Fibroblast of lung (primary cell): ENCODE measurements around the gene PREB. TPM values are rescaled to one million over a fixed set of nuclear protein-coding genes. Genes with fewer than 3 reads are reported as not detected.
"Not testable (repeated sequence)": the region's sequence is repeated elsewhere in the genome, so short reads cannot be mapped to it uniquely, and the experiment has no call there.

Source experiments
- DNase-seq, 2 donors: peaks; one replicate each; pipeline versions ENCODE4 v3.0.0 to v3.0.0-alpha.2; 2010; ENCODE audit warnings: low read depth in 2 of 2
- H2AFZ ChIP-seq: 2 replicates; pipeline ENCODE4 v1.5.1; 2012; ENCODE audit warnings: low read length, control low read depth, inconsistent platforms
- H3K27ac ChIP-seq: 2 replicates; pipeline ENCODE4 v1.5.1; 2011; ENCODE audit warnings: low read length, control low read depth; ENCODE audit not compliant: insufficient read depth
- H3K27me3 ChIP-seq: 2 replicates; pipeline ENCODE4 v1.5.1; 2011; ENCODE audit warnings: mild to moderate bottlenecking, low read length; ENCODE audit not compliant: control insufficient read depth, insufficient read depth
- H3K36me3 ChIP-seq: 2 replicates; pipeline ENCODE4 v1.5.1; 2011; ENCODE audit warnings: low read length; ENCODE audit not compliant: control insufficient read depth, insufficient read depth
- H3K4me1 ChIP-seq: 2 replicates; pipeline ENCODE4 v1.5.1; 2011; ENCODE audit warnings: low read length; ENCODE audit not compliant: control insufficient read depth, insufficient read depth; ENCODE audit errors: extremely low read depth
- H3K4me2 ChIP-seq: 2 replicates; pipeline ENCODE4 v1.5.1; 2011; ENCODE audit warnings: low read length, control low read depth; ENCODE audit not compliant: insufficient read depth; ENCODE audit errors: extremely low read depth
- H3K4me3 ChIP-seq, 4 experiments: fragments of 200-600 bp in 1 of 4; sonication (generic) in 1 of 4; replicated peaks in 1 of 4; 2 replicates each; pipeline ENCODE4 v1.5.1; 2011 to 2016; ENCODE audit warnings: low read length in 4 of 4, low read depth in 3 of 4, mild to moderate bottlenecking in 3 of 4, control low read depth in 2 of 4, inconsistent platforms in 1 of 4, mixed read lengths in 1 of 4; ENCODE audit not compliant: insufficient read depth in 1 of 4; ENCODE audit errors: control extremely low read depth in 1 of 4
- H3K79me2 ChIP-seq: 2 replicates; pipeline ENCODE4 v1.5.1; 2012; ENCODE audit warnings: mild to moderate bottlenecking, low read length, inconsistent platforms; ENCODE audit not compliant: control insufficient read depth, insufficient read depth
- H3K9ac ChIP-seq: 2 replicates; pipeline ENCODE4 v1.5.1; 2011; ENCODE audit warnings: mild to moderate bottlenecking, low read length, control low read depth; ENCODE audit not compliant: insufficient read depth
- H3K9me3 ChIP-seq: 2 replicates; pipeline ENCODE4 v1.5.1; 2012; ENCODE audit warnings: low read depth, low read length; ENCODE audit not compliant: control insufficient read depth, insufficient read depth
- H4K20me1 ChIP-seq: 2 replicates; pipeline ENCODE4 v1.5.1; 2011; ENCODE audit warnings: low read length; ENCODE audit not compliant: control insufficient read depth, insufficient read depth; ENCODE audit errors: extremely low read depth
- CTCF ChIP-seq, 2 donors: IDR thresholded peaks in 1 of 2; conservative IDR thresholded peaks in 1 of 2; 1 replicate in 1 of 2; 2 replicates in 1 of 2; pipeline ENCODE4 v1.5.1; 2011 to 2012; ENCODE audit warnings: low read length in 2 of 2, control low read depth in 1 of 2, inconsistent platforms in 1 of 2, low read depth in 1 of 2, mild to moderate bottlenecking in 1 of 2
- EZH2 ChIP-seq: IDR thresholded peaks from 2 replicates; pipeline ENCODE4 v1.5.1; 2012; ENCODE audit warnings: low read length, control low read depth, mild to moderate bottlenecking; ENCODE audit errors: missing control alignments
- polyA plus RNA-seq, 2 donors: library from polyadenylated mRNA; depleted of rRNA in 1 of 2; stranded (reverse) in 1 of 2; unstranded in 1 of 2; fragments of >200 nt; gene quantifications; 2 replicates each; pipeline ENCODE4 v1.2.1, GENCODE V29; 2011 to 2012; ENCODE audit warnings: missing spikeins in 1 of 2
- total RNA-seq: library from RNA; depleted of rRNA; stranded (reverse); fragments of >200 nt; gene quantifications from 2 replicates; pipeline ENCODE4 v1.2.1, GENCODE V29; 2014

The PREB gene
- total and polyA plus RNA-seq, 2 donors (not counting 1 experiment from before 2014, with no cell fraction given) = 36.0 to 42.9 TPM

- H3K4me3 ChIP-seq = no peak overlapping the region
- DNase-seq = no peak
- H3K4me2 ChIP-seq = no peak overlapping the region
- H3K9me3 ChIP-seq = no peaks in the 10 kb centered on the region
- H3K9ac ChIP-seq = no peak overlapping the region
- no peak for TF ChIP-seq EZH2
- TF ChIP-seq CTCF (conservative IDR thresholded peaks at IDR 0.05 in 1 of 2, IDR thresholded peaks at IDR 0.05 in 1 of 2; ENCODE audit: low read depth in 1 of 2, low read length in 2 of 2) = no peak
- no peaks in the 10 kb centered on the region for H3K36me3 ChIP-seq
- no peak overlapping the region for H2AFZ ChIP-seq
- H3K27ac ChIP-seq = no peak overlapping the region
- no peaks in the 10 kb centered on the region for H3K4me1 ChIP-seq
- peaks cover 36% of the 10 kb centered on the region for H3K27me3 ChIP-seq
- H4K20me1 ChIP-seq = no peaks in the 10 kb centered on the region
- no peaks in the 10 kb centered on the region for H3K79me2 ChIP-seq
Observed at GRCh38 chr2:27121906-27122305, 12.5 kb downstream of the PREB start.

- not testable (repeated sequence) for H3K27ac ChIP-seq, H3K9ac ChIP-seq, H3K79me2 ChIP-seq, H4K20me1 ChIP-seq, DNase-seq, H3K4me1 ChIP-seq, H3K36me3 ChIP-seq, H3K9me3 ChIP-seq
- H3K4me3 ChIP-seq = peak overlapping the region in 3 of 4 experiments; percentile 28 to 47 (median 38)
- peaks cover 39% of the 10 kb centered on the region for H3K27me3 ChIP-seq
- peak overlapping the region; percentile 3 for H2AFZ ChIP-seq
- peak overlapping the region; percentile 88 for H3K4me2 ChIP-seq
Observed at GRCh38 chr2:27119330-27119670, 15.1 kb downstream of the PREB start.

GRCh38 chr2:27118525-27119329 lies 15.7 kb downstream of the PREB start, which contains the start of gene CGREF1:
Gene CGREF1, minus strand, starts transcription at chr2:27119128. Its CDS starts 14,762 bp downstream, at chr2:27104366.
- peak within 1 kb of the TSS; percentile 3 for H2AFZ ChIP-seq
- no peaks in the 10 kb centered on the region for H4K20me1 ChIP-seq
- TF ChIP-seq EZH2 (peak; percentile 76), CTCF (conservative IDR thresholded peaks at IDR 0.05 in 1 of 2, IDR thresholded peaks at IDR 0.05 in 1 of 2; ENCODE audit: low read depth in 1 of 2, low read length in 2 of 2) (no peak)
- H3K4me3 ChIP-seq = peak within 1 kb of the TSS; percentile 6 to 50 (median 42)
- H3K79me2 ChIP-seq = no peaks in the 10 kb centered on the region
- no peaks in the 10 kb centered on the region for H3K4me1 ChIP-seq
- peak within 1 kb of the TSS; percentile 88 for H3K4me2 ChIP-seq
- H3K36me3 ChIP-seq = no peaks in the 10 kb centered on the region
- H3K9me3 ChIP-seq = no peaks in the 10 kb centered on the region
- H3K27me3 ChIP-seq = peaks cover 39% of the 10 kb centered on the region
- DNase-seq = no peak
- H3K27ac ChIP-seq = no peak within 1 kb of the TSS
- H3K9ac ChIP-seq = no peak within 1 kb of the TSS
